CD4-positive, alpha-beta T cell treated with Interleukin-17A for 4 hours (primary cell): Measurements from ENCODE around the gene CORO2A.

Experiments used
- DNase-seq: peaks from one replicate; pipeline ENCODE4 v3.0.0-alpha.2; 2020; ENCODE audit warnings: mixed read lengths

CORO2A gene

GRCh38 chr9:98219364-98219716 is 26.9 kb upstream of the CORO2A start:
- no peak for DNase-seq

GRCh38 chr9:98218562-98219363 is 26.3 kb upstream of the CORO2A start:
- no peak for DNase-seq

- no peak for DNase-seq
Observed at GRCh38 chr9:98217255-98217654, 24.8 kb upstream of the CORO2A start.

GRCh38 chr9:98216391-98216790 is 24.0 kb upstream of the CORO2A start:
- DNase-seq = no peak

GRCh38 chr9:98215821-98216220 is 23.4 kb upstream of the CORO2A start:
- DNase-seq = peak; percentile 39

GRCh38 chr9:98215271-98215670 is 22.8 kb upstream of the CORO2A start:
- DNase-seq = no peak

- DNase-seq = no peak
Observed at GRCh38 chr9:98214811-98215210, 22.4 kb upstream of the CORO2A start.

- no peak for DNase-seq
Observed at GRCh38 chr9:98211260-98211659, 18.8 kb upstream of the CORO2A start.

GRCh38 chr9:98210435-98210834 is 18.0 kb upstream of the CORO2A start:
- no peak for DNase-seq

GRCh38 chr9:98209530-98209929 is 17.1 kb upstream of the CORO2A start:
- no peak for DNase-seq

GRCh38 chr9:98208635-98209034 is 16.2 kb upstream of the CORO2A start:
- DNase-seq = no peak

- no peak for DNase-seq
Observed at GRCh38 chr9:98207606-98208005, 15.2 kb upstream of the CORO2A start.

GRCh38 chr9:98206754-98207153 is 14.3 kb upstream of the CORO2A start:
- DNase-seq = no peak

- DNase-seq = no peak
Observed at GRCh38 chr9:98204692-98205091, 12.3 kb upstream of the CORO2A start.

- DNase-seq = no peak
Observed at GRCh38 chr9:98203153-98203552, 10.7 kb upstream of the CORO2A start.

- DNase-seq = no peak
Observed at GRCh38 chr9:98202252-98202651, 9.8 kb upstream of the CORO2A start.

- no peak for DNase-seq
Observed at GRCh38 chr9:98201749-98202148, 9.3 kb upstream of the CORO2A start.

GRCh38 chr9:98201102-98201501 is 8.7 kb upstream of the CORO2A start:
- no peak for DNase-seq

GRCh38 chr9:98199388-98200033 is 7.1 kb upstream of the CORO2A start:
- no peak for DNase-seq

GRCh38 chr9:98195671-98196070 is 3.2 kb upstream of the CORO2A start:
- DNase-seq = no peak

GRCh38 chr9:98193336-98193944 is 1.0 kb upstream of the CORO2A start:
- DNase-seq = no peak

GRCh38 chr9:98191671-98192502 is 550 bp downstream of the CORO2A start:
- peak; percentile 64 for DNase-seq

GRCh38 chr9:98191181-98191608 is 1.2 kb downstream of the CORO2A start:
- DNase-seq = no peak
